Measurements from ENCODE around the gene ARHGEF25.
"Not testable (repeated sequence)": the region's sequence is repeated elsewhere in the genome, so short reads cannot be mapped to it uniquely, and the experiment has no call there.

Gene ARHGEF25

DNA sequence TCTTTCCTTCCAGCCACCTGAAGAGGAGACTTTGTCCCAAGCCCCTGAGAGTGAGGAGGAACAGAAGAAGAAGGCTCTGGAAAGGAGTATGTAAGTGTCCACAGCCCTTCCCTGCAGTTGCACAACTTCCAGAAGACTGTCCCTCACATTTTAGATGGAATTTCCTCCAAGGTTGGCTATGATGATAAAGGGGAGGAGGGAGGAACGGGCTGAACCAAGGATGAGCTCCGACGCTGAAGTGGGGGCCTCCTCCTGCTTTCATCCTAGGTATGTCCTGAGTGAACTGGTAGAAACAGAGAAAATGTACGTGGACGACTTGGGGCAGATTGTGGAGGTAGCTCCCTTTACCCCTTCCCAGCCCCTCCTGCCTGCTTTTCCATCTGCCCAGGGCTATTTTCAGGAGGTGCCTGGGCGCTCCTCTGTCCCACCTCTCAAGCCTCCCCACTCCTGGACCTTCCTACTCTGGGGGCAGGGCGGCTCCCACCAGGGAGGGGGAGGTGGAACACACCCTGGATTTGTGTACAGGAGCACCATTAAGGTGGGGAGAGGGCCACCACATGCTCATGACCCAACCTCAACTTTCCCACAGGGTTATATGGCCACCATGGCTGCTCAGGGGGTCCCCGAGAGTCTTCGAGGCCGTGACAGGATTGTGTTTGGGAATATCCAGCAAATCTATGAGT, 2.3 kb downstream of the ARHGEF25 start:
- no peak overlapping the region for H3K4me3 ChIP-seq (replicated peaks; ENCODE audit: low read depth, low read length)
- TF ChIP-seq, protein P1, sequence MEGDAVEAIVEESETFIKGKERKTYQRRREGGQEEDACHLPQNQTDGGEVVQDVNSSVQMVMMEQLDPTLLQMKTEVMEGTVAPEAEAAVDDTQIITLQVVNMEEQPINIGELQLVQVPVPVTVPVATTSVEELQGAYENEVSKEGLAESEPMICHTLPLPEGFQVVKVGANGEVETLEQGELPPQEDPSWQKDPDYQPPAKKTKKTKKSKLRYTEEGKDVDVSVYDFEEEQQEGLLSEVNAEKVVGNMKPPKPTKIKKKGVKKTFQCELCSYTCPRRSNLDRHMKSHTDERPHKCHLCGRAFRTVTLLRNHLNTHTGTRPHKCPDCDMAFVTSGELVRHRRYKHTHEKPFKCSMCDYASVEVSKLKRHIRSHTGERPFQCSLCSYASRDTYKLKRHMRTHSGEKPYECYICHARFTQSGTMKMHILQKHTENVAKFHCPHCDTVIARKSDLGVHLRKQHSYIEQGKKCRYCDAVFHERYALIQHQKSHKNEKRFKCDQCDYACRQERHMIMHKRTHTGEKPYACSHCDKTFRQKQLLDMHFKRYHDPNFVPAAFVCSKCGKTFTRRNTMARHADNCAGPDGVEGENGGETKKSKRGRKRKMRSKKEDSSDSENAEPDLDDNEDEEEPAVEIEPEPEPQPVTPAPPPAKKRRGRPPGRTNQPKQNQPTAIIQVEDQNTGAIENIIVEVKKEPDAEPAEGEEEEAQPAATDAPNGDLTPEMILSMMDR (IDR thresholded peaks at IDR 0.05; ENCODE audit: low read depth, low read length, missing control alignments): no peak
- DNase-seq (ENCODE audit: extremely low read depth, low read depth): no peak

DNA sequence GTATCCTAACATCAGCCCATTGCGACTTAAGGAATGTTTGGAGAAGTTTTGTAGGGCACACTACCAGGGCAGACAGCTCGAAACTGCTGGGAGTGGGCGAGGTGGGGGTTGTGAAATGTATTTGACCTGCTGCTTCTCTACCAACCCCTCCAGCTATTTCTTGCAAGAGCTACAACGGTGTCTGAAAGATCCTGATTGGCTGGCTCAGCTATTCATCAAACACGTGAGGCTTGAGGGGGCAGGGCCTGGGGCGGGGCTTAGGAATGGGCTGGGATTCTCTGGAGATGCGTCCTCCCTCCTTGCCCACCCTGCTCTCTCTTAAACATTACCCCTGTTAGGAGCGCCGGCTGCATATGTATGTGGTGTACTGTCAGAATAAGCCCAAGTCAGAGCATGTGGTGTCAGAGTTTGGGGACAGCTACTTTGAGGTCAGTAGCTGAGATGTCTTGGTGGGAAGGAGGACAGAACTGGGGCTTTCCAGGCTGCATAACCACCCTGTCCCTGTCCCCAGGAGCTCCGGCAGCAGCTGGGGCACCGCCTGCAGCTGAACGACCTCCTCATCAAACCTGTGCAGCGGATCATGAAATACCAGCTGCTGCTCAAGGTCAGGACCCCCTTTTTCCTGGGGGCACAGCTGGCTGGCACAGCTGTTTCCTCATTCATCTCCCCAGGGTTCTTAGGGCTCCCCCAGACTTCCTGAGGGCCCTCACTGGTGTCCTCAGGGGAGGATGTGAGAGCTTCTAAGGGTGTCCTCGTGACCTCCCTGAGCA, 3.1 kb downstream of the ARHGEF25 start:
- TF ChIP-seq, protein P1 (IDR thresholded peaks at IDR 0.05; ENCODE audit: low read depth, low read length, missing control alignments): no peak
- no peak overlapping the region for H3K4me3 ChIP-seq (replicated peaks; ENCODE audit: low read depth, low read length)
- no peak for DNase-seq (ENCODE audit: extremely low read depth, low read depth)

DNA sequence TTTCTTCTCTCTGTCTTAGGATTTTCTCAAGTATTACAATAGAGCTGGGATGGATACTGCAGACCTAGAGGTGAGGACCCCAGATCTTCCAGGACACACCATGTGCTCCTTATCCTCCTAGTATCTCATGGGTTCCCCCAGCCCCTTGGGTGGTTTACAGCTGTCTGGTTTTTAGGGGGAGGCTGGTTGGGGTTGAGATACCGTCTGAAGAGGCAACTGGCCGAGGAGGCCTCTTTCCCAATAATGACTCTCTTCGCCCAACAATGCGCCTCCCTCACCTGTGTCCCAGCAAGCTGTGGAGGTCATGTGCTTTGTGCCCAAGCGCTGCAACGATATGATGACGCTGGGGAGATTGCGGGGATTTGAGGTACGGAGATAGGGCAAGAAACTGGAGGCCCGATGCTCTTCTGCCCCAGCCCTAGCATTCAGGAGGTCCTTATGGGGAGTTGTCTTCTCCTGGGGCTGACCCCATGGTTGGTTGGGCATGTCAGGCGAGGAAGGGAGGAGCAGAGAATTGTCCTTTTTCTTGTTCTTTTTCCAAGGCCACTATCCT, 3.8 kb downstream of the ARHGEF25 start:
- TF ChIP-seq, protein P1 (IDR thresholded peaks at IDR 0.05; ENCODE audit: low read depth, low read length, missing control alignments): no peak
- no peak overlapping the region for H3K4me3 ChIP-seq (replicated peaks; ENCODE audit: low read depth, low read length)
- no peak for DNase-seq (ENCODE audit: extremely low read depth, low read depth)

DNA sequence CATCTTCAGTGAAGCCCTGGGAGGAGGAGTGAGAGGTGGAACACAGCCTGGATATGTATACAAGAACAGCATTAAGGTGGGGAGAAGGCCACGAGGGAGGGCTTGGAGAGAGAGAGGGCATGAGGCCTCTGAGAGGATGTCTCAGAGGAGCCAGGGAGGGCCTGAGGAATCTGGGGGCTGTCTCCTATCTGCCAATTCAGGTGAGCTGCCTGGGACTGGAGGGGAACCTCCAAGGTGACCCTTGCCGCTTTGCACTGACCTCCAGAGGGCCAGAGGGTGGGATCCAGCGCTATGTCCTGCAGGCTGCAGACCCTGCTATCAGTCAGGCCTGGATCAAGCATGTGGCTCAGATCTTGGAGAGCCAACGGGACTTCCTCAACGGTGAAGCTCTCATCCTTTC, 4.4 kb downstream of the ARHGEF25 start:
- H3K4me3 ChIP-seq (replicated peaks; ENCODE audit: low read depth, low read length): no peak overlapping the region
- DNase-seq (ENCODE audit: extremely low read depth, low read depth): no peak
- TF ChIP-seq, protein P1 (IDR thresholded peaks at IDR 0.05; ENCODE audit: low read depth, low read length, missing control alignments): no peak

DNA sequence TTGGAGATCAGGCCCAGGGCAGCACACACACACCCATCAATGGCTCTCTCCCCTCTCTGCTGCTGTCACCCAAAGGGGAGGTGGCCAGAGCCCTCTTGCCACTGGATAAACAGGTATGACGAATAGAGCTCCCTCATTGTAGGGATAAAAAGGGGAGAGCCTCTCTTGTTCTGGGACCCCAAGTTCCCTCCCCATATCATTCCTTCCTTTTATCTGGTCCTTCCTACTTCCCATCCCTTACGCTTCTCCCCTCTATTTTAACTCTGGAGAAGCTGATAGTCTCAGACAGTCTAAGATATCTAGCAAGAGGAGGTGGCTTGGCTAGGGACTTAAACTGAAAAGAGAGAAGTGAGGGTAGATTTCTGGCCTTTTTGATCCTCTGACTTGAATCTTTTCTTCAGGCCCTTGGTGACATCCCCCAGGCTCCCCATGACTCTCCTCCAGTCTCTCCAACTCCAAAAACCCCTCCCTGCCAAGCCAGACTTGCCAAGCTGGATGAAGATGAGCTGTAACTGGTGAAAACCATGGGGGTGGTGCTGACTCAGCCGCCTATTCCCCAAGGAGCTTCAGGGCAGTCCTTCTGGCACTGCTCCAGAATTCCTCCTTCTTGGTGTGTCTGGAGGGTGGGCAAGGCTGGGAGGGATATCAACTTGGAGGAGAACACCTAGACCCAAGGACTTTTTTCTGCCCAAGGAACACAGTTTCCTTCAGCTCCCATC, 5.3 kb downstream of the ARHGEF25 start:
- no peak overlapping the region for H3K4me3 ChIP-seq (replicated peaks; ENCODE audit: low read depth, low read length)
- TF ChIP-seq, protein P1 (IDR thresholded peaks at IDR 0.05; ENCODE audit: low read depth, low read length, missing control alignments): no peak
- DNase-seq (ENCODE audit: extremely low read depth, low read depth): no peak

DNA sequence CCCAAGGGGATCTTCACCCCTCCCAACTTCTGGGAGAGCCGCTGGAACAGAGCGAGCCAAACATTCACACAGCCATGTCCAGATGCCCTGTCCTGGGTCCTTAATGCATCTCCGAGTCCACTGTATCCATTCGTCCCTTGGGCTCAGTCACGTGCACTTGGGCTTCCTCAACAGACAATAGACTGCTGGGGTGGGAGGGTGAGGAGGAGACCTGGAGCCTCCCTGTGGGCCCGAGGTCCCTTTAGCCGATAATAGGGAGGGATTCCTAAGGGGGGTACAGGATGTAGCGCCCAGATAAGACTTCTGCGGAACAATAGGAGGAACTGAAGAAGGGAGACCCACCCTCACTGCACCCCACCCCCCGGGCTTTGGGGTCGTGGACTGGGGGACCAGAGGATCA, 6.7 kb downstream of the ARHGEF25 start:
- TF ChIP-seq, protein P1 (IDR thresholded peaks at IDR 0.05; ENCODE audit: low read depth, low read length, missing control alignments): no peak
- DNase-seq (ENCODE audit: extremely low read depth, low read depth): no peak
- no peak overlapping the region for H3K4me3 ChIP-seq (replicated peaks; ENCODE audit: low read depth, low read length)

DNA sequence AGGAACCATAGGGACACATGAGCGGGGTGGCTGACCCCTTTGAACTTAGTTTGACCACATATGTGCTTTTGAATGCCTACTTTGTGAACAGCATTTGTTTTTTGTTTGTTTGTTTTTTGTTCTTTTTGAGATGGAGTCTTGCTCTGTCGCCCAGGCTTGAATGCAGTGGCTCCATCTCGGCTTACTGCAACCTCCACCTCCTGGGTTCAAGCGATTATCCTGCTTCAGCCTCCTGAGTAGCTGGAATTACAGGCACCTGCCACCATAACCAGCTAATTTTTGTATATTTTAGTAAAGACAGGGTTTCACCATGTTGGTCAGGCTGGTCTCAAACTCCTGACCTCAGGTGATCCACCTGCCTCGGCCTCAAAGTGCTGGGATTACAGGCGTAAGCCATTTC, 7.2 kb downstream of the ARHGEF25 start:
- not testable (repeated sequence) for DNase-seq (ENCODE audit: extremely low read depth, low read depth); H3K4me3 ChIP-seq (replicated peaks; ENCODE audit: low read depth, low read length)
